Epithelial cell of esophagus (primary cell): ENCODE results near the gene SCFD2.

ENCODE experiments used
- DNase-seq: peaks from one replicate; pipeline ENCODE4 v3.0.0; 2010; ENCODE audit warnings: low read depth
- H3K4me3 ChIP-seq: 2 replicates; pipeline ENCODE4 v1.5.1; 2011; ENCODE audit warnings: mild to moderate bottlenecking, low read length, control low read depth
- CTCF ChIP-seq: IDR thresholded peaks from 2 replicates; pipeline ENCODE4 v1.5.1; 2011; ENCODE audit warnings: low read depth, mild to moderate bottlenecking, low read length, control low read depth, inconsistent platforms; ENCODE audit not compliant: insufficient read depth; ENCODE audit errors: missing control alignments

SCFD2 gene

GRCh38 chr4:53067125-53067802 lies 298.6 kb downstream of the SCFD2 start:
- H3K4me3 ChIP-seq, result no peak overlapping the region
- no peak for TF ChIP-seq CTCF
- no peak for DNase-seq

DNA sequence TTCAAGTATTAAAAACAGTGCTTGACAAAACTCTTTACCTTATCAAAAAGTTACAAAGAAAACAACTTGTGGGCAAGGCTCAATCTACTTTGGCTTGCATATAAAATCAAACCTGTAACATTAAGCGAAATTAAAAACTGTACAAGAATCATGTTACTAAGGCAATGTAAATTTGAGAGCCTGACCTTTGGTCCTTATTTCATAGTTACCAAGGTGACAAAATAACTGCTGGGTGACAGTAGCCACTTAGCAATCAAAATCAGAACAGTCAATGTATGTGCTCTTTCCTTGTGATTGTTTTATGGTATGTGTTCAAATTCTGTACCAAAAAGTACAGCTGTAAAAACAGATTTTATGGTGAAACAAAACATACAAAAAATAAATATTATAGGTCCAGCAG lies 299.7 kb downstream of the SCFD2 start:
- no peak for TF ChIP-seq CTCF
- no peak overlapping the region for H3K4me3 ChIP-seq
- no peak for DNase-seq

DNA sequence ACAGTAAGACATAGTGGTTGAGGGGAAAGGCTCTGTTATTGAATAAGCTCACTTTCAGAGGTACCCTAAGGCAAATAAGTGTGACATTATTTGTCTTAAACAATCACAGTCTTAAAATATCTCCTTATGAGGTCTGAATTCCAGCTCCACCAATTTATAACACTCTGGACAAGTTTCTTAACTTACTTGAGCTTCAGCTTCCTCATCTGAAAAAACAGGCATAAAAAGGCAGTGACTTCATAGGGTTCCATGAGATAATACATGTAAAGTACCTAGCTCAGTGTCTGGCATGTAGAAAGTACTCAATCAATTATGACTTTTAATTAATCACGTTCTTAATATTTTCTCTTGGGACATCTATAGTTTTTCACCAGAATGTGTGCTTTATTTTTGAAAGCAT lies 301.3 kb downstream of the SCFD2 start:
- no peak for DNase-seq
- TF ChIP-seq CTCF, result no peak
- H3K4me3 ChIP-seq, result no peak overlapping the region

GRCh38 chr4:53061091-53061850 lies 304.6 kb downstream of the SCFD2 start:
- DNase-seq, result no peak
- H3K4me3 ChIP-seq, result no peak overlapping the region
- TF ChIP-seq CTCF, result no peak

GRCh38 chr4:53060278-53060677 lies 305.6 kb downstream of the SCFD2 start:
- H3K4me3 ChIP-seq, result no peak overlapping the region
- no peak for DNase-seq
- no peak for TF ChIP-seq CTCF

GRCh38 chr4:53059871-53060270 lies 306.0 kb downstream of the SCFD2 start:
- DNase-seq, result no peak
- TF ChIP-seq CTCF, result no peak
- no peak overlapping the region for H3K4me3 ChIP-seq

- TF ChIP-seq CTCF, result no peak
- H3K4me3 ChIP-seq, result no peak overlapping the region
- no peak for DNase-seq
Measured at GRCh38 chr4:53059256-53059655, 306.6 kb downstream of the SCFD2 start.
